Loucy (cell line): ENCODE results near the gene A2M.

Source experiments
- CTCF ChIP-seq: fragments of 200-600 bp; sonication (generic); conservative IDR thresholded peaks from 2 replicates; pipeline ENCODE4 v1.5.1; 2014; ENCODE audit warnings: mild to moderate bottlenecking, antibody characterized with exemption, low read length
- EZH2phosphoT487 ChIP-seq: fragments of 200-600 bp; IDR thresholded peaks from 2 replicates; pipeline ENCODE4 v1.6.1; 2018; ENCODE audit warnings: antibody characterized with exemption, mild to moderate bottlenecking, moderate library complexity, borderline replicate concordance

- TF ChIP-seq CTCF (no peak), EZH2phosphoT487 (no peak)
Measured at GRCh38 chr12:9068600-9068999, 47.1 kb downstream of the A2M start.
